ENCODE measurements around the gene SERPINA1. TPM values are rescaled to one million over a fixed set of nuclear protein-coding genes. Genes with fewer than 3 reads are reported as not detected.

The SERPINA1 gene
- total and polyA plus RNA-seq, 2 of the 13 experiments (the other 11 are each of a cell fraction or from before 2014, with no cell fraction given), result 3,266 to 11,015 TPM

GRCh38 chr14:94387051-94388026 lies 1.1 kb downstream of the SERPINA1 start (continued):
- TF ChIP-seq ZNF841 (CRISPR knock-in tag; IDR thresholded peaks at IDR 0.05; ENCODE audit: borderline replicate concordance) (0 out of 2 replicates have a peak, but pooled peaks have one; percentile 12), ZFP82 (CRISPR knock-in tag; IDR thresholded peaks at IDR 0.05; ENCODE audit: borderline replicate concordance) (peak; percentile 49; the same call in 1 of the 2 replicates), NFIC (IDR thresholded peaks at IDR 0.05; ENCODE audit: low read length) (peak; percentile 39; the same call in 1 of the 2 replicates), RFX1 (IDR thresholded peaks at IDR 0.05) (no peak), ZNF468 (CRISPR knock-in tag; IDR thresholded peaks at IDR 0.05) (peak; percentile 64; the same call in 1 of the 2 replicates), KLF12 (CRISPR knock-in tag; IDR thresholded peaks at IDR 0.05; ENCODE audit: borderline replicate concordance) (0 out of 2 replicates have a peak, but pooled peaks have one; percentile 35), TARDBP (CRISPR knock-in tag; IDR thresholded peaks at IDR 0.05) (0 out of 2 replicates have a peak, but pooled peaks have one; percentile 14), POLR2AphosphoS5 (IDR thresholded peaks at IDR 0.05; ENCODE audit: low read depth, low read length) (peak; percentile 59), KDM5B (CRISPR knock-in tag; IDR thresholded peaks at IDR 0.05; ENCODE audit: borderline replicate concordance) (no peak; the same call in 1 of the 2 replicates), NKX3-1 (CRISPR knock-in tag; IDR thresholded peaks at IDR 0.05) (peak; percentile 67; the same call in 1 of the 2 replicates), AHDC1 (CRISPR knock-in tag; IDR thresholded peaks at IDR 0.05; ENCODE audit: borderline replicate concordance) (no peak), HINFP (CRISPR knock-in tag; IDR thresholded peaks at IDR 0.05; ENCODE audit: low read depth) (0 out of 2 replicates have a peak, but pooled peaks have one; percentile 19), KDM3A (CRISPR knock-in tag; IDR thresholded peaks at IDR 0.05; ENCODE audit: low read depth) (no peak), SIN3A (IDR thresholded peaks at IDR 0.05; ENCODE audit: borderline replicate concordance, low read depth, low read length) (0 out of 2 replicates have a peak, but pooled peaks have one; percentile 36), ZFX (CRISPR knock-in tag; IDR thresholded peaks at IDR 0.05; ENCODE audit: low read depth) (0 out of 2 replicates have a peak, but pooled peaks have one; percentile 9), KAT7 (CRISPR knock-in tag; IDR thresholded peaks at IDR 0.05; ENCODE audit: borderline replicate concordance) (peak; percentile 15; the same call in 1 of the 2 replicates), CEBPG (CRISPR knock-in tag; IDR thresholded peaks at IDR 0.05) (0 out of 2 replicates have a peak, but pooled peaks have one; percentile 3), NCOA2 (CRISPR knock-in tag; IDR thresholded peaks at IDR 0.05) (peak; percentile 29; the same call in 1 of the 2 replicates), FOXA1 (IDR thresholded peaks at IDR 0.05) (no peak), FOXA1 (CRISPR knock-in tag; IDR thresholded peaks at IDR 0.05) (no peak)
- TF ChIP-seq, protein P1, sequence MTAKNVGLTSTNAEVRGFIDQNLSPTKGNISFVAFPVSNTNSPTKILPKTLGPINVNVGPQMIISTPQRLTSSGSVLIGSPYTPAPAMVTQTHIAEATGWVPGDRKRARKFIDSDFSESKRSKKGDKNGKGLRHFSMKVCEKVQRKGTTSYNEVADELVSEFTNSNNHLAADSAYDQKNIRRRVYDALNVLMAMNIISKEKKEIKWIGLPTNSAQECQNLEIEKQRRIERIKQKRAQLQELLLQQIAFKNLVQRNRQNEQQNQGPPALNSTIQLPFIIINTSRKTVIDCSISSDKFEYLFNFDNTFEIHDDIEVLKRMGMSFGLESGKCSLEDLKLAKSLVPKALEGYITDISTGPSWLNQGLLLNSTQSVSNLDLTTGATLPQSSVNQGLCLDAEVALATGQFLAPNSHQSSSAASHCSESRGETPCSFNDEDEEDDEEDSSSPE (CRISPR knock-in tag; IDR thresholded peaks at IDR 0.05), result 0 out of 2 replicates have a peak, but pooled peaks have one; percentile 31
